NCI-H2227 (cell line): ENCODE data around the gene RSBN1L.
"Not testable (repeated sequence)": the region's sequence is repeated elsewhere in the genome, so short reads cannot be mapped to it uniquely, and the experiment has no call there.

Source experiments
- DNase-seq: peaks from one replicate; lab custom pipeline; 2025; ENCODE audit not compliant: unreplicated experiment; lab: John Stamatoyannopoulos, UW

RSBN1L gene

GRCh38 chr7:77696057-77696642, at the start of gene RSBN1L:
Gene RSBN1L, plus strand, starts transcription at chr7:77696459. Its CDS starts 11 bp downstream, at chr7:77696470.
- peak; percentile 99 for DNase-seq

DNA sequence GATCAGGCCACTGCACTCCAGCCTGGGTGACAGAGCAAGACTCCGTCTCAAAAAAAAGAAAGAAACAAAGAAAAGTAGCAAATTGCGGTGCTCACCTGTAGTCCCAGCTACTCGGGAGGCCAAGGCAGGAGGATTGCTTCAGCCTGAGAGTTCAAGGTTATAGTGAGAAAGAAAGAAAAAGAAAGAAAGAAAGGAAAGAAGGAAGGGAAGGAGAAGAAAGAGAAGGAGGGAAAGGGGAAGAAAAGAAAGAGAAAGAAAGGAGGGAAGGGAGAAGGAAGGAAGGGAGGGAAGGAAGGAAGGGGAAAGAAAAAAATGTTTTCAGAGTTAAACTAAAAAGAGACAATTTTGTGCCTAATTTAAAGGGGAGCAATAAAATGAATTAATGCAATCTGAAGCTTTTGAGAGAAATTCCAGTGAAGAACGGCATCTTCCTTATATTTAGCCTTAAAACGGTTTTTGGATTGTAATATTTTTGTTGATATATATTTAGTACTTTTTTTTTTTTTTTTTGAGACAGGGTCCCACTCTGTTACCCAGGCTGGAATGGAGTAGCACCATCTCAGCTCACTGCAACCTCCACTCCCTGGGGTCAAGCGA, 47.4 kb upstream of the RSBN1L start:
- no peak for DNase-seq

- DNase-seq = no peak
Measured at GRCh38 chr7:77649716-77650349, 46.4 kb upstream of the RSBN1L start.

GRCh38 chr7:77651575-77652162, 44.6 kb upstream of the RSBN1L start:
- peak; percentile 61 for DNase-seq

GRCh38 chr7:77652826-77653225, 43.4 kb upstream of the RSBN1L start:
- not testable (repeated sequence) for DNase-seq

DNA sequence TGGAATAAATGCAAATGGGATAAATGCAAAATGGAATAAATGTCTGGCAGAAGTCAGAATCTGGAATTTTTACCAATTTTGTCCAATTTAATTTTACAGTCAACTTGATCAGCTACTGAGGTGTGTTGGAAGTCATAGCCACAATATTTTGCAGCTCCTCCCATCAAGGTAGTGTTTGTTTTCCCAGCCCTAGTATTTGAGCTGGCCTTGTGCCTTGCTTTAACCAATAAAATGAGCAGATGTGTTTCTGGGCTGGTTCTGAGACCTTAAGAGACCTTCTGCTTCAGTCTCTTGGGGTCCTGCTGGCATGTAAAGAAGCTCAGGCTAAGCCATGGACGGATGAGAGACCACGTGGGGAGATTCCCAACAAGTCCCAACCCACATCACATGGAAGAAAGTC, 42.7 kb upstream of the RSBN1L start:
- DNase-seq = no peak

DNA sequence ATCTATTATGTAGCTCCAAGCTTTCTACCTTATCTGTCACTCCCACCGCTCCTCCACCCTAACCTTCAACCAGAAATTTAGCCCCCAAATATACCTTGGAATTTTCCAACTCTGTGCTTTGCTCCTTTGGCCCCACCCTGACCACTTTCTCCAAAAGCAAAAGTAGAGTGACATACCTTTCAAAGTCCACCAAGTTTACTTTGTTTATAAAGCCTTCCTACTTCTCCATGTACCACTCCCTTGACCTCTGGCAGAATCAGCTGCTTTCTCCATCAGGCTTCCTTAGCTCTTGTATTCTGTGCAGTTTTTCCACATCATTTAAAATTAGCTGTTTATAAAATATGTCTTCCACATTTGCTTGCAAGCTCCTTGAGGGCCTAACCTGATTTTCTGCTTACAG, 40.9 kb upstream of the RSBN1L start:
- no peak for DNase-seq

DNA sequence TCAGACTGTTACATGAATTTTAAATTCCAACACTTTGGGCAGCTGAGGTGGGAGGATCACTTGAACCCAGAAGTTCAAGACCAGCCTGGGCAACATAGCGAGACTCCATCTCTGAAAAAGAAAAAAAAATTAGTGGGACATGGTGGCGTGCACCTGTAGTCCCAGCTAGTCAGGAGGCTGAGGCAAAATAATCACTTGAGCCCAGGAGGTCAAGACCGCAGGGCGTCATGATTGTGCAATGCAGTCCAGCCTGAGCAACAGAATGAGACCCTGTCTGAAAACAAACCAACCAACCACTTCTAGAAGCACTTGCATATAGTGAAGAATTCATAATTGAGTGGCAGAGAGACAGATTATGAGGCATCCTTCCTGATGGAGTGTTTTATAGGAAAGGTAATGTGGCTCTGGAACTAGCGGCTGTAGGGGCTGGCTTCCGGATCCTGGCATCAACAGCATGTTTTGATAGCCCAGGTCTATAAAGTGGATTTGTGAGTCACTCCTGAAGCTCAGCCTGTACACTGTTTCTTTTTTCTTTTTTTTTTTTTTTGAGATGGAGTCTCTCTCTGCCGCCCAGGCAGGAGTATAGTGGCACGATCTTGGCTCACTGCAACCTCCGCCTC, 40.3 kb upstream of the RSBN1L start:
- DNase-seq = no peak

- DNase-seq = peak; percentile 69
Measured at GRCh38 chr7:77657427-77658224, 38.6 kb upstream of the RSBN1L start.

DNA sequence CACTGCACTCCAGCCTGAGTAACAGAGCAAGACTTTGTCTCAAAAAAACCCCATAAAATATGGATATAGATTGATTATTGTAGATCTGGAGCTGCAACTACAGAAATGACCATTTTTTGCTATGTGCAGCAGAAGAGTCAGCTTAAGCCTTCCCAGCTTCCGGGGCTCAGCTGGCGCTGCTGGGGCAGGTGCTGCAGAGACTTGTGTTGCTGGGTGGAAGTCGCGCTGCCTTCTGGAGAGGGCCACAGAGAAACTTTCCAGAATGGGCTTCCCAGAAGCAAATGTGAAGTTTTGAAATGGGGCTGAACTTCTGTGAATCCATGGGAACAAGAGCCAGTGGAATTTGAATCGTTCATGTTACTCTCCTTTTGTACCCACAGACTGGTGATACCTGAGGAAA, 37.3 kb upstream of the RSBN1L start:
- DNase-seq = no peak

- DNase-seq = no peak
Measured at GRCh38 chr7:77661816-77662215, 34.4 kb upstream of the RSBN1L start.

GRCh38 chr7:77662869-77663268, 33.4 kb upstream of the RSBN1L start:
- DNase-seq = no peak

DNA sequence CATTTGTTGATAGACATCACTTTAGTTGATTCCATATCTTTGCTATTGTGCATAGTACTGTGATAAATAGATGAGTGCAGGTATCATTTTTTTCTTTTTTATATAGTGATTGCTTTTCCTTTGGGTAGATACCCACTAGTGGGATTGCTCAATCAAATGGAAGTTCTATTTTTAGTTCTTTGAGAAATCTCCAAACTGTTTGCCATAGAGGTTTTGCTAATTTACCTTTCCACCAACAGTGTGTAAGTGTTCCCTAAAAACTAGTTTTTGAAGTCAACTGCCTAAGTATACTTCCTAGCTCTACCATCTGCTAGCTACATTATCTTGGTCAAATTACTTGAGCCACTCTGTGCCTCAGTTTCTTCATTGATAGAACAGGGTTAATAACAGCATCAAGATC, 31.5 kb upstream of the RSBN1L start:
- DNase-seq = no peak

DNA sequence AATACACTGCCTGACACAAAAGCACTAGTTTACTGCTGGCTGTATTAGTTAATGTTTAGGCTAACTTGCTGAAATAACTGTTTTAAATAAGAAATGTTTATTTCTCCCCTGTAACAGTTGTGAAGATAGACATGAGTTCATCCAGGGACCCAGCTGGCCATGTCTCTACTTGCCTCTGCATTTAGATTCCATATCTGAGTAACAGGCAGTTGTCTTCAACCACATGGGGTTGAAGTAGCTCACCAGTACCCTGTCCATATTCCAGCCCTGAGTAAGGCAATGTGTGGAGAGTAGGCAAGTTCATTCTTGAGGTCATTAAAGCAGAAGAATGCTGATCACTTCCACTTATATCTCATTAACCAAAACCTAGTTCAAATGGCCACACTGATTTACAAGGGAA, 31.1 kb upstream of the RSBN1L start:
- no peak for DNase-seq

GRCh38 chr7:77667459-77668086, 28.7 kb upstream of the RSBN1L start:
- DNase-seq = no peak

GRCh38 chr7:77674878-77675277, 21.4 kb upstream of the RSBN1L start:
- DNase-seq = no peak

GRCh38 chr7:77679608-77680007, 16.7 kb upstream of the RSBN1L start:
- no peak for DNase-seq

DNA sequence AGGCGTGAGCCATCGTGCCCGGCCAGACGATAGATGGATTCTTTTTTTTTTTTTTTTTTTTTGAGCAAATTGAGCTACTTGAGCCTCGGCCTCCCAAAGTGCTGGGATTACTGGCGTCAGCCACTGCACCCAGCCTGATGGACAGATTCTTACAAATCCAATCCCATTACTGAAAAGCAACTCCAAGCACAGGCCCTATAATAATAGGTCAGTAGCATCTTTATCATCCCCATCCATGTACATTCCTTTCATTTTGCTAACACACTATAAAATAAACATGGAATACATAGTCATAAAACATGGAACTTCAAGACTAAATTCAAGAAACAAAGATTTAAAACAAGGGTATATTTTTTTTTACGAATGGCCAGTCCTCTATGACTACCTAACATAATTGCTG, 16.0 kb upstream of the RSBN1L start:
- DNase-seq = no peak

DNA sequence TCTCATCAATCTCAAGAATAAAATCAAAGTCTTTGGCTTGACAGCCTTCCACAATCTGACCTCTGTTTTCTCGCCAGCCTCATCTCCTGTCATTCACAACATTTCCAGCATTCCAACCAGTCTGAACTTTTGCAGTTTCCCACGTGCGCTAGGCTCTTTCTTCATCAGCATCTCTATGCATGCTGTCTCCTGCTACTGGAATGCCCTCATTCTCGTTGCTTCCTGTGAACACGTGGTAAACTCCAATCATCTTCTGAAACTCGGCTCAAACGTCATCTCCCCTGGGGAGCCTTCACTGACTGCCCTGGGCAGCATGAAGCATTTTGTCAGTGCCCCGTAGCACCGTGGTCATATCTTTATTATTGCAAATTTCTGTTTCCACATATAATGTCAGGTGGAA, 12.2 kb upstream of the RSBN1L start:
- peak; percentile 43 for DNase-seq

GRCh38 chr7:77685233-77685632, 11.0 kb upstream of the RSBN1L start:
- DNase-seq = no peak
